Nucleus accumbens (tissue), 56 donors: ENCODE measurements around the gene GNB4.

Experiments
- DNase-seq, 56 donors: peaks; one replicate each; lab custom pipeline; 2025; lab: John Stamatoyannopoulos, UW

GNB4 gene

GRCh38 chr3:179373938-179374337 lies 77.3 kb downstream of the GNB4 start:
- no peak for DNase-seq

GRCh38 chr3:179369621-179370020 lies 81.6 kb downstream of the GNB4 start:
- no peak for DNase-seq

GRCh38 chr3:179363332-179363731 lies 87.9 kb downstream of the GNB4 start:
- no peak for DNase-seq

GRCh38 chr3:179355996-179356395 lies 95.3 kb downstream of the GNB4 start:
- DNase-seq, result no peak

GRCh38 chr3:179348325-179349013 lies 102.8 kb downstream of the GNB4 start:
- no peak for DNase-seq

GRCh38 chr3:179347345-179348194 lies 103.7 kb downstream of the GNB4 start, which contains the start of gene MFN1:
TSS of gene MFN1 (plus strand) at chr3:179347709. CDS start at chr3:179348852, 1,143 bp downstream.
- DNase-seq, result peak; percentile 53 to 96 (median 90)
